IgD-negative memory B cell (primary cell): ENCODE data around the gene C1GALT1. TPM values are rescaled to one million over a fixed set of nuclear protein-coding genes. Genes with fewer than 3 reads are reported as not detected.
"Not testable (repeated sequence)": the region's sequence is repeated elsewhere in the genome, so short reads cannot be mapped to it uniquely, and the experiment has no call there.

Experiments used
- H3K27ac Mint-ChIP-seq, 3 donors: one replicate each; pipeline ENCODE4 v1.8.0; 2020 to 2022; ENCODE audit warnings: mild to moderate bottlenecking in 3 of 3, mixed read lengths in 3 of 3, moderate library complexity in 1 of 3
- H3K27me3 Mint-ChIP-seq: one replicate; pipeline ENCODE4 v1.8.0; 2021; ENCODE audit warnings: mixed read lengths
- H3K36me3 Mint-ChIP-seq: one replicate; pipeline ENCODE4 v1.8.0; 2020; ENCODE audit warnings: mild to moderate bottlenecking, mixed read lengths
- H3K4me1 Mint-ChIP-seq, 3 donors: one replicate each; pipeline ENCODE4 v1.8.0; 2020 to 2022; ENCODE audit warnings: mixed read lengths in 3 of 3, mild to moderate bottlenecking in 1 of 3
- H3K4me3 Mint-ChIP-seq, 4 donors: one replicate each; pipeline ENCODE4 v1.8.0; 2020 to 2022; ENCODE audit warnings: mild to moderate bottlenecking in 4 of 4, mixed read lengths in 4 of 4, moderate library complexity in 3 of 4
- H3K9me3 Mint-ChIP-seq, 3 donors: one replicate each; pipeline ENCODE4 v1.8.0; 2020 to 2021; ENCODE audit warnings: mixed read lengths in 3 of 3, mild to moderate bottlenecking in 1 of 3
- polyA plus RNA-seq: library from polyadenylated mRNA; unstranded; fragments of 300-500 nt; fragmentation: Illumina TruSeq; gene quantifications from one replicate; pipeline ENCODE4 v1.2.3, GENCODE V29; 2021

The C1GALT1 gene
- polyA plus RNA-seq, 1 donor from 2014 or later, result 69.5 TPM

- Mint-ChIP-seq H3K9me3 (no peaks in the 10 kb centered on the region), H3K4me1 (peaks cover 8 to 16% (median 13%) of the 10 kb centered on the region in 3 donors), H3K36me3 (peaks cover 13% of the 10 kb centered on the region), H3K27me3 (no peaks in the 10 kb centered on the region), H3K4me3 (no peak overlapping the region), H3K27ac (no peak overlapping the region)
Measured at GRCh38 chr7:7223250-7223649, 40.9 kb downstream of the C1GALT1 start.

GRCh38 chr7:7226407-7226806 lies 44.1 kb downstream of the C1GALT1 start:
- H3K4me1 Mint-ChIP-seq, result peaks cover 6 to 16% (median 11%) of the 10 kb centered on the region in 3 donors
- no peaks in the 10 kb centered on the region for H3K27me3 Mint-ChIP-seq
- H3K27ac Mint-ChIP-seq, result no peak overlapping the region
- no peak overlapping the region for H3K4me3 Mint-ChIP-seq
- peaks cover 0 to 12% (median 7%) of the 10 kb centered on the region in 3 donors for H3K9me3 Mint-ChIP-seq
- peaks cover 8% of the 10 kb centered on the region for H3K36me3 Mint-ChIP-seq

- peaks cover 8 to 19% (median 11%) of the 10 kb centered on the region in 3 donors for H3K4me1 Mint-ChIP-seq
- peak overlapping the region in 1 of 3 donors; percentile 43 for H3K27ac Mint-ChIP-seq
- H3K9me3 Mint-ChIP-seq, result peaks cover 0 to 21% (median 7%) of the 10 kb centered on the region in 3 donors
- peak overlapping the region in 1 of 4 donors; percentile 72 for H3K4me3 Mint-ChIP-seq
- H3K36me3 Mint-ChIP-seq, result peaks cover 9% of the 10 kb centered on the region
- no peaks in the 10 kb centered on the region for H3K27me3 Mint-ChIP-seq
Measured at GRCh38 chr7:7228472-7228871, 46.1 kb downstream of the C1GALT1 start.

- Mint-ChIP-seq H3K27me3 (no peaks in the 10 kb centered on the region), H3K36me3 (peaks cover 7% of the 10 kb centered on the region), H3K4me1 (peaks cover 8 to 21% (median 15%) of the 10 kb centered on the region in 3 donors), H3K4me3 (no peak overlapping the region), H3K27ac (peak overlapping the region in 1 of 3 donors; percentile 41), H3K9me3 (peaks cover 0 to 21% (median 7%) of the 10 kb centered on the region in 3 donors)
Measured at GRCh38 chr7:7228967-7229366, 46.6 kb downstream of the C1GALT1 start.

DNA sequence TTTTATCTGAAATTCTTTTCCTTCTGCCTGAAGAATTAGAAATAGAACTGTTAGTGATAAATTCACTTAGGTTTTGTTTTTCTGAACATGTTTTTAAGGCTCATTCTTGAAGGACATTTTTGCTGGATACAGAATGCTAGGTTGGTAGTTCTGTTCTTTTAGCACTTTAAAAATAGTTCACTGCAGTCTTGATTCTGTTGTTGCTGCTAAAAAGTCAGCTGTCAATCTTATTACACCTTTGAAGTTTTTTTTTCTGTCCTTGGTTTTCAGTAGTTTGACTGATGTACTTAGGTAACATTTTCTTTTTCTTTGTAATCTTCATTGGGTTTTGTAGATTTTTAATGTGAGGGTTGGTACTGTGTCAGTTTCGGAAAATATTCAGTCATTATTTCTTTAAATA lies 48.7 kb downstream of the C1GALT1 start:
- peak overlapping the region in 1 of 3 donors; percentile 51 for H3K27ac Mint-ChIP-seq
- H3K4me1 Mint-ChIP-seq, result peaks cover 17 to 22% (median 19%) of the 10 kb centered on the region in 3 donors
- peaks cover 7% of the 10 kb centered on the region for H3K36me3 Mint-ChIP-seq
- H3K9me3 Mint-ChIP-seq, result peaks cover 0 to 21% (median 7%) of the 10 kb centered on the region in 3 donors
- H3K27me3 Mint-ChIP-seq, result no peaks in the 10 kb centered on the region
- peak overlapping the region in 1 of 4 donors; percentile 12 for H3K4me3 Mint-ChIP-seq

DNA sequence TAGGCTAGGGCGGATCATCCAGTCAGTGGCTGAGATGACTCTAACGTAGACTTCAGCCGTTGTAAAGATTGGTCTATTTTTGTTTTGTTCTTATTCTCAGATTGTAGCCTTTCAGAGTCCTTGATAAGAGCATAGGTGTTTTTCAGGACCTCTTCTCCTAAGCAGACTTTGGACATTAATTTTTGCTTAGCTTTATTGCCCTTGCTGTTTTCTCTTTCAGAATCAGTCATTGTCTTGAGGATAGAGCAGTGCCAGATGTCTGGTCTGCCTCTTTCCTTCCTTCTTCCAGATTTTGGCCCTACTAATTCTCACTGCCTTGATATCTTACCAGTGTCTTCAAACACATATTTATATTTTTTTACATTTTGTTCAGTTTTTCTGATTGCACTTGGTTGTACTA lies 49.5 kb downstream of the C1GALT1 start:
- Mint-ChIP-seq H3K36me3 (peaks cover 7% of the 10 kb centered on the region), H3K9me3 (peaks cover 0 to 21% (median 7%) of the 10 kb centered on the region in 3 donors), H3K27me3 (no peaks in the 10 kb centered on the region), H3K4me3 (no peak overlapping the region), H3K27ac (peak overlapping the region in 1 of 3 donors; percentile 51), H3K4me1 (peaks cover 18 to 22% (median 21%) of the 10 kb centered on the region in 3 donors)

- H3K9me3 Mint-ChIP-seq, result peaks cover 0 to 16% (median 2%) of the 10 kb centered on the region in 3 donors
- no peak overlapping the region for H3K27ac Mint-ChIP-seq
- peaks cover 7% of the 10 kb centered on the region for H3K36me3 Mint-ChIP-seq
- H3K4me3 Mint-ChIP-seq, result no peak overlapping the region
- peaks cover 20 to 35% (median 21%) of the 10 kb centered on the region in 3 donors for H3K4me1 Mint-ChIP-seq
- H3K27me3 Mint-ChIP-seq, result no peaks in the 10 kb centered on the region
Measured at GRCh38 chr7:7235347-7235746, 53.0 kb downstream of the C1GALT1 start.

DNA sequence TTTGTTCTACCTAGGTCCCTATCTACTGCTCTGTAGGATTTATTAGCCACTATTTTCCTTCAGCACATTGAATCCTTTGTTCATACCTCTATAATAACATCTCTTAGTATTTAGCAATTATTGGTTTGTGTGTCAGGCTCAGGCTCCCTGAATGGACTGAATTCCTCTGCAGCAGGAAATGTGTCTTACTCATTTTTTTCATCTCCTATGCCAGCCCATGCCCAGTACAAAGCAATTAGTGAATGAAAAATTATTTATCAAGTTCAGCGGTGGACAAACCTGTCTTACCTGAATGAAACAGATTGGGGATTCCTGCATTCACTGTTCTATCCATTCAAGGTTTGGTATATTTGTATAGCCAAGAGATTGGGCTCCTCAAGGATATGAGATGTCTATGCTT lies 53.7 kb downstream of the C1GALT1 start:
- H3K4me3 Mint-ChIP-seq, result no peak overlapping the region
- no peaks in the 10 kb centered on the region for H3K27me3 Mint-ChIP-seq
- peaks cover 21 to 32% (median 21%) of the 10 kb centered on the region in 3 donors for H3K4me1 Mint-ChIP-seq
- H3K27ac Mint-ChIP-seq, result peak overlapping the region in 1 of 3 donors; percentile 39
- H3K36me3 Mint-ChIP-seq, result peaks cover 9% of the 10 kb centered on the region
- H3K9me3 Mint-ChIP-seq, result peaks cover 0 to 12% (median 0%) of the 10 kb centered on the region in 3 donors

DNA sequence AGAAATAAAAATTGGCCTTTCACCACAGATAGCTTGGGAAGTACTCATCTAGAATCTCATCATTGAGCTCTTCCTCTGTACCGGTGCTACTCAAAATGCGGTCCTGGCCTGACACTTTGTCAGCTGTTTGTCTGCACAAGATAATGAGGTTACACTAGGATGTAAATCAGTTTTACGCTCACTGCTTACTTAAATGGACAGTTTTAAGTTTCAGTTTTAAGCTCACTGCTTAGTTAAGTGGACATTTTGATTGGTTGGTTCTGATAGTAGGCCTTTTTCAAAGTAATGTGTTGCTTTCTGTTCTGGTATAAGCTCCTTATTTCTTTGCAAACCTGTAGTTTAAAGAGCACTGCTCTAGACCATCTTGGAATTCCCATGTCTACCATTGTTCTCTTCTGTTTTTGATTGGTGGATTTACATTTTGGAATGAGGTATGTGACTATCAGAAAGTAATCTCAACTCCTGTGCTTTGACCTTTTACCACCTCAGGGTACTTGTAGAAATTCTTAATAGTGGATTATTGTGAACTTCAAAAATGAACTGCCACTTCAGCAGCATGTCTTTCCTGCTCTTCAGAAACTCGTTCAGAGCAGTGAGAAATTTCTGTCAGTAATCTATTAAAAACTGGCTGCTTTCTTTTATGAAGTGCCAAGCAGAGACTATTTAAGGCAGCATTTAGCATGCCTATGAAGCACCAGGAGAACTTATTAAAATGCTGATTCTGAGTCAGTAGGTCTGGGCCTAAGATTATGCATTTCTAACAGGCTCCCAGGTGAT lies 55.0 kb downstream of the C1GALT1 start:
- H3K9me3 Mint-ChIP-seq, result no peaks in the 10 kb centered on the region
- H3K4me1 Mint-ChIP-seq, result peaks cover 14 to 30% (median 16%) of the 10 kb centered on the region in 3 donors
- H3K4me3 Mint-ChIP-seq, result peak overlapping the region in 1 of 4 donors; percentile 58
- H3K36me3 Mint-ChIP-seq, result peaks cover 7% of the 10 kb centered on the region
- no peaks in the 10 kb centered on the region for H3K27me3 Mint-ChIP-seq
- peak overlapping the region in 1 of 3 donors; percentile 31 for H3K27ac Mint-ChIP-seq

- no peak overlapping the region for H3K4me3 Mint-ChIP-seq
- H3K4me1 Mint-ChIP-seq, result peaks cover 19 to 35% (median 21%) of the 10 kb centered on the region in 3 donors
- H3K27ac Mint-ChIP-seq, result no peak overlapping the region
- H3K36me3 Mint-ChIP-seq, result peaks cover 7% of the 10 kb centered on the region
- no peaks in the 10 kb centered on the region for H3K9me3 Mint-ChIP-seq
- no peaks in the 10 kb centered on the region for H3K27me3 Mint-ChIP-seq
Measured at GRCh38 chr7:7237978-7238267, 55.6 kb downstream of the C1GALT1 start.

DNA sequence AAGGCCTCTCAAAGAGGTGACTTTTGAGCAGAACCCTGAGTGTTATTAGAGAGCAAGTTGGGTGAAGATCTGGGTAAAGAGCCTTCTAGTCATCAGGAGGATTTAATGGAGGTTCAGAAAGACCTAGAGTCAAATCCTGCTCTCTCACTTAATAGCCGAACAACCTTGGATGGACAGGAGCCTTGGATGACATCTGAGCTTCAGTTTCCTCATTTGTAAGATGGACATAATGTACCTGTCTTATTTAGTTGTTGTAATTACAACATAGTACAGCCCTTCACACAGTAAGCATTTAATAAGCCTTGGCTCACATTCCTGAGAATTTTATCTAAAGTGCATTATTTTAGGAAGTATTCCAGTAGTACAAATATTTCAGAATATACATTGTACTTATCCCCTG lies 57.0 kb downstream of the C1GALT1 start:
- Mint-ChIP-seq H3K27ac (no peak overlapping the region), H3K4me1 (peaks cover 22 to 49% (median 30%) of the 10 kb centered on the region in 3 donors)

DNA sequence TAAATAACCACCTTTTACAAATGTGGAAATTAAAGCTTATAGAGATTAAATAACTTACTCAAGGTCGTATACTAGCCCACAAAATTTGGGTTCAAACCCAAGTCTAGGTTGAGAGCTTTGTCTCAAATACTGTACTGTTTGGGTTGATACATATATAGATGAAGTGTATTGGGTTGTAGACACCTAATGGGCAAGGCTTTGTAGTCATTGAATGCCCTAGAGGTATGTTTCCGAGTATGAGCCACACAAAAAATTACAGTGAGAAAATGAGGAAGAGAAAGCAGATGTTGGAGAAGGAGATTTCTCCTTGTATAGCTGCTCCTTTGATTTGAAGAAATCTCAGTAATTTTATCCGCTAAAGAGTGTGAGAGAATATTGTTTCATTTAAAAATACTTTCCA lies 60.6 kb downstream of the C1GALT1 start:
- H3K4me1 Mint-ChIP-seq, result peaks cover 29 to 51% (median 30%) of the 10 kb centered on the region in 3 donors
- H3K27me3 Mint-ChIP-seq, result no peaks in the 10 kb centered on the region
- H3K4me3 Mint-ChIP-seq, result peak overlapping the region in 1 of 4 donors; percentile 49
- peaks cover 15% of the 10 kb centered on the region for H3K36me3 Mint-ChIP-seq
- no peaks in the 10 kb centered on the region for H3K9me3 Mint-ChIP-seq
- peak overlapping the region in 2 of 3 donors; percentile 16 to 43 for H3K27ac Mint-ChIP-seq

More for the DNA sequence above, 57.0 kb downstream of the C1GALT1 start:
- no peak overlapping the region for H3K4me3 Mint-ChIP-seq
- peaks cover 7% of the 10 kb centered on the region for H3K36me3 Mint-ChIP-seq
- H3K9me3 Mint-ChIP-seq, result no peaks in the 10 kb centered on the region
- no peaks in the 10 kb centered on the region for H3K27me3 Mint-ChIP-seq

GRCh38 chr7:7245233-7245632 lies 62.9 kb downstream of the C1GALT1 start:
- not testable (repeated sequence) for H3K9me3 Mint-ChIP-seq, H3K27me3 Mint-ChIP-seq, H3K27ac Mint-ChIP-seq, H3K4me3 Mint-ChIP-seq
- Mint-ChIP-seq H3K36me3 (peaks cover 15% of the 10 kb centered on the region), H3K4me1 (peaks cover 30 to 41% (median 32%) of the 10 kb centered on the region in 3 donors)

DNA sequence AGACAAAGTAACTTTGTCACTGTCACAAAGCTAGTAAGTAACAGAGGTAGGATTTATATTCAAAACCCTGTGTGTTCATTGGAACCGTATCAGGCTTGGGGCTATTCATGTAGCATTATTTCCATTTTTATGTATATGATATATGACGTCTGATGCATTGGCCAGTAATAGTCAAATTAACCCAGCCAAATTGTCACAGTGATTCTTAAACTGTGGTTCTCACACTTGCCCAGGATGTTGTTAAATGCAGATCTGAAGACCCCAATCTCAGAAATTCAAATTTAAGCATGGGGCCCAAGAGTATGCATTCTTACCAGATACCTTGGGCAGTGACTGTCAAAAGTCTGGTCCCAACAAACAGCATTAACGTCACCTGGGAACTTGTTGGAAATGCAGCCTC lies 63.9 kb downstream of the C1GALT1 start:
- Mint-ChIP-seq H3K9me3 (no peaks in the 10 kb centered on the region), H3K27me3 (no peaks in the 10 kb centered on the region), H3K27ac (peak overlapping the region in 1 of 3 donors; percentile 27), H3K4me1 (peaks cover 32 to 50% (median 38%) of the 10 kb centered on the region in 3 donors), H3K4me3 (peak overlapping the region in 1 of 4 donors; percentile 17), H3K36me3 (peaks cover 8% of the 10 kb centered on the region)

- Mint-ChIP-seq H3K27ac (peak overlapping the region in 1 of 3 donors; percentile 50), H3K4me3 (peak overlapping the region in 3 of 4 donors; percentile 25 to 84 (median 74)), H3K36me3 (peaks cover 8% of the 10 kb centered on the region), H3K27me3 (no peaks in the 10 kb centered on the region), H3K9me3 (no peaks in the 10 kb centered on the region), H3K4me1 (peaks cover 42 to 53% (median 46%) of the 10 kb centered on the region in 3 donors)
Measured at GRCh38 chr7:7247658-7248057, 65.3 kb downstream of the C1GALT1 start.
